ENCODE measurements around the gene IQCE.

- TF ChIP-seq EZH2 (IDR thresholded peaks at IDR 0.05; ENCODE audit: insufficient read depth, poor library complexity, severe bottlenecking) (no peak), EZH2phosphoT487 (IDR thresholded peaks at IDR 0.05; ENCODE audit: insufficient read depth, low read depth) (no peak)
Observed at GRCh38 chr7:2649991-2650390, 91.2 kb downstream of the IQCE start.

Data from GM23248 (cell line).